OCI-LY3 (cell line): ENCODE measurements around the gene THAP6.

Source experiments
- H2AFZ ChIP-seq: fragments of 200-600, 300-600 bp; shearing (Covaris generic); 2 replicates; pipeline ENCODE4 v1.6.0; 2014; ENCODE audit warnings: antibody characterized with exemption, low read depth, low read length
- H3K27ac ChIP-seq: fragments of 200-600, 300-600 bp; sonication (generic); 2 replicates; pipeline ENCODE4 v1.5.1; 2014; ENCODE audit warnings: mild to moderate bottlenecking, low read length, moderate library complexity, mixed read lengths
- H3K27me3 ChIP-seq: fragments of 200-600, 300-600 bp; sonication (generic); 2 replicates; pipeline ENCODE4 v1.6.1; 2014; ENCODE audit warnings: low read depth, low read length, mixed read lengths
- H3K36me3 ChIP-seq: fragments of 200-600, 300-600 bp; sonication (generic); replicated peaks from 2 replicates; pipeline ENCODE3; 2014; ENCODE audit warnings: low read depth, low read length, mixed read lengths
- H3K4me1 ChIP-seq: fragments of 300-600, 200-600 bp; sonication (generic); 2 replicates; pipeline ENCODE4 v1.6.1; 2014; ENCODE audit warnings: low read length, mixed read lengths
- H3K4me2 ChIP-seq: fragments of 200-600, 300-600 bp; sonication (generic); 2 replicates; pipeline ENCODE4 v1.6.1; 2014; ENCODE audit warnings: low read length, mixed read lengths
- H3K4me3 ChIP-seq: fragments of 300-600, 200-600 bp; sonication (generic); 2 replicates; pipeline ENCODE4 v1.5.1; 2014; ENCODE audit warnings: antibody characterized with exemption, mild to moderate bottlenecking, low read length, moderate library complexity
- H3K79me2 ChIP-seq: fragments of 300-600, 200-600 bp; shearing (Covaris generic); 2 replicates; pipeline ENCODE4 v1.6.1; 2014; ENCODE audit warnings: mild to moderate bottlenecking, low read length, mixed read lengths
- H3K9ac ChIP-seq: fragments of 300-600, 200-600 bp; shearing (Covaris generic); 2 replicates; pipeline ENCODE4 v1.6.0; 2014; ENCODE audit warnings: mild to moderate bottlenecking, low read length, moderate library complexity
- H3K9me3 ChIP-seq: fragments of 200-600, 300-600 bp; shearing (Covaris generic); 2 replicates; pipeline ENCODE4 v1.6.1; 2014; ENCODE audit warnings: low read length, mixed read lengths; ENCODE audit not compliant: insufficient read depth
- H4K20me1 ChIP-seq: fragments of 200-600, 300-600 bp; sonication (generic); 2 replicates; pipeline ENCODE4 v1.6.1; 2016; ENCODE audit warnings: low read length, mixed read lengths; ENCODE audit not compliant: insufficient read depth
- CTCF ChIP-seq: fragments of 200-600, 300-600 bp; sonication (generic); IDR thresholded peaks from 2 replicates; pipeline ENCODE4 v1.5.1; 2014; ENCODE audit warnings: antibody characterized with exemption, low read length, low read depth
- EZH2phosphoT487 ChIP-seq: fragments of 200-600 bp; shearing (Covaris generic); IDR thresholded peaks from 2 replicates; pipeline ENCODE4 v1.6.1; 2018; ENCODE audit warnings: antibody characterized with exemption, mixed run types, low read depth

The THAP6 gene

GRCh38 chr4:75484190-75484589 lies 30.1 kb upstream of the THAP6 start:
- Histone ChIP-seq H3K9ac (no peak overlapping the region), H3K79me2 (no peaks in the 10 kb centered on the region), H3K27me3 (no peaks in the 10 kb centered on the region), H2AFZ (no peak overlapping the region), H3K4me2 (no peak overlapping the region), H3K36me3 (peaks cover 18% of the 10 kb centered on the region), H3K4me3 (no peak overlapping the region), H3K27ac (no peak overlapping the region), H3K4me1 (no peaks in the 10 kb centered on the region), H3K9me3 (no peaks in the 10 kb centered on the region), H4K20me1 (no peaks in the 10 kb centered on the region)
- no peak for TF ChIP-seq EZH2phosphoT487
- TF ChIP-seq CTCF = no peak

GRCh38 chr4:75490155-75490554 lies 24.1 kb upstream of the THAP6 start:
- H3K9me3 ChIP-seq = no peaks in the 10 kb centered on the region
- TF ChIP-seq EZH2phosphoT487 (no peak), CTCF (peak; percentile 49)

GRCh38 chr4:75494563-75494962 lies 19.7 kb upstream of the THAP6 start:
- no peak for TF ChIP-seq CTCF
- TF ChIP-seq EZH2phosphoT487 = no peak
- no peak overlapping the region for H3K9ac ChIP-seq
- no peaks in the 10 kb centered on the region for H3K9me3 ChIP-seq
- H2AFZ ChIP-seq = no peak overlapping the region
- H3K27me3 ChIP-seq = no peaks in the 10 kb centered on the region
- H3K4me1 ChIP-seq = no peaks in the 10 kb centered on the region
- no peak overlapping the region for H3K4me2 ChIP-seq
- peaks cover 30% of the 10 kb centered on the region for H3K36me3 ChIP-seq
- H3K27ac ChIP-seq = no peak overlapping the region
- 0 out of 2 replicates have a peak, but pooled peaks cover 4% of the 10 kb centered on the region for H4K20me1 ChIP-seq
- no peak overlapping the region for H3K4me3 ChIP-seq
- H3K79me2 ChIP-seq = no peaks in the 10 kb centered on the region; the same call in 1 of the 2 replicates

More at GRCh38 chr4:75490155-75490554, 24.1 kb upstream of the THAP6 start:
- Histone ChIP-seq H3K79me2 (no peaks in the 10 kb centered on the region), H3K4me2 (no peak overlapping the region), H2AFZ (no peak overlapping the region), H3K36me3 (peaks cover 19% of the 10 kb centered on the region), H4K20me1 (no peaks in the 10 kb centered on the region), H3K4me3 (no peak overlapping the region), H3K27me3 (no peaks in the 10 kb centered on the region), H3K27ac (no peak overlapping the region), H3K4me1 (no peaks in the 10 kb centered on the region), H3K9ac (no peak overlapping the region)

- Histone ChIP-seq H3K9me3 (no peaks in the 10 kb centered on the region), H3K4me1 (no peaks in the 10 kb centered on the region), H3K9ac (no peak overlapping the region), H3K79me2 (no peaks in the 10 kb centered on the region; the same call in 1 of the 2 replicates), H2AFZ (no peak overlapping the region), H3K4me2 (no peak overlapping the region), H3K4me3 (no peak overlapping the region), H3K27me3 (no peaks in the 10 kb centered on the region), H3K36me3 (peaks cover 30% of the 10 kb centered on the region), H4K20me1 (0 out of 2 replicates have a peak, but pooled peaks cover 4% of the 10 kb centered on the region), H3K27ac (no peak overlapping the region)
- TF ChIP-seq CTCF = no peak
- TF ChIP-seq EZH2phosphoT487 = no peak
Measured at GRCh38 chr4:75495476-75495875, 18.8 kb upstream of the THAP6 start.
